ENCODE data around the gene WBP11. TPM values are rescaled to one million over a fixed set of nuclear protein-coding genes. Genes with fewer than 3 reads are reported as not detected.
A peak's percentile ranks its signal among the peaks of the same experiment; 100 is the strongest.

Gene WBP11
- total and polyA plus RNA-seq, 9 of the 15 experiments (the other 6 are each of a cell fraction or from before 2014, with no cell fraction given): 7.7 to 60.8 (median 24.6) TPM

- TF ChIP-seq BRF1 (IDR thresholded peaks at IDR 0.05; ENCODE audit: borderline replicate concordance, extremely low read depth, insufficient read length) (no peak), PHF21A (IDR thresholded peaks at IDR 0.05; ENCODE audit: borderline replicate concordance, low read depth) (no peak), PHF8 (IDR thresholded peaks at IDR 0.05; ENCODE audit: borderline replicate concordance, low read length) (peak; percentile 79; the same call in 1 of the 2 replicates), ZNF780A (CRISPR knock-in tag; IDR thresholded peaks at IDR 0.05) (no peak), HLTF (IDR thresholded peaks at IDR 0.05) (no peak), XRCC4 (IDR thresholded peaks at IDR 0.05; ENCODE audit: extremely low read depth, insufficient read depth, insufficient read length) (no peak), KDM4B (IDR thresholded peaks at IDR 0.05; ENCODE audit: borderline replicate concordance in 2 of 2, low read depth in 1 of 2) (no peak), ZNF512 (tag; IDR thresholded peaks at IDR 0.05) (no peak), SMARCB1 (IDR thresholded peaks at IDR 0.05; ENCODE audit: insufficient read length, low read depth) (no peak), ZNF184 (CRISPR knock-in tag; IDR thresholded peaks at IDR 0.05) (no peak), ZNF12 (CRISPR knock-in tag; IDR thresholded peaks at IDR 0.05) (no peak), HDAC2 (IDR thresholded peaks at IDR 0.05) (no peak), TBP (optimal IDR thresholded peaks at IDR 0.05; ENCODE audit: low read depth, low read length) (peak; percentile 80), KLF13 (tag; IDR thresholded peaks at IDR 0.05; ENCODE audit: borderline replicate concordance, low read depth) (no peak), BCLAF1 (IDR thresholded peaks at IDR 0.05; ENCODE audit: borderline replicate concordance in 1 of 2, control insufficient read depth in 1 of 2, low read depth in 2 of 2, low read length in 1 of 2) (no peak), THRB (CRISPR knock-in tag; conservative IDR thresholded peaks at IDR 0.05) (no peak), SP1 (CRISPR knock-in tag; IDR thresholded peaks at IDR 0.05) (no peak), KDM5B (IDR thresholded peaks at IDR 0.05; ENCODE audit: insufficient replicate concordance, low read depth, low read length) (no peak), ILF3 (IDR thresholded peaks at IDR 0.05; ENCODE audit: borderline replicate concordance) (no peak), HINFP (tag; conservative IDR thresholded peaks at IDR 0.05; ENCODE audit: low read depth) (no peak)
Observed at GRCh38 chr12:14803011-14803829, at the start of gene WBP11, which contains the start of gene C12orf60 (continued).
